Raji (cell line): Measurements from ENCODE around the gene P2RX3.

Experiments
- POLR2A ChIP-seq: IDR thresholded peaks from 2 replicates; pipeline ENCODE4 v1.6.1; 2011; ENCODE audit warnings: low read depth, low read length, control low read depth; ENCODE audit not compliant: insufficient read depth

The P2RX3 gene

DNA sequence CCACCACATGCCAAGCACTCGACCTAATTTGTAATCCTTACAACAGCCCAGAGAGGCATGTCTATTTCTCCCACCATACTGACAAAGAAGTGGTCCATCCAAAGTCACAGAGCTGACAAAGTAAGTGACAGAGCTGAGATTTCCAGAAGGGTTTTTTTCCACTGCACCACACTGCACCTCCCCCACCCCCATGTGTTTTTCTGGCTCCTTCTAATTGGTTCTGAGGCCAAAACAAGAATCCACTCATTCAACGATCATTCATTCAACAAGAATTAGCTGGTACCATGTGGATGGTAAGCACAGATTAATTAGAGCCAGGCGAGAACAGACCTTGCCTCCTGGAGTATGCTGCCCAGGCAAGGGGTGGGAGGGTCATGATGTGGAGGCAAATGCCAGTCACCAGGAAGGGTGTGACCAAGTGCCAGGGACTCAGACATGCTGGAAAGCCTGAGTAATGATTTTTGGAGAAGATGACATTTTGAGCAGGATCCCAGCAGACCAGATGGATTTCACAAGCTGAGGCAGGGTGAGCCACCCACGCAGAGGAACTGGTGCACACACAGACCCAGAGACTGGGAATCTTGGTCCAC lies 67.2 kb downstream of the P2RX3 start:
- no peak for TF ChIP-seq POLR2A

DNA sequence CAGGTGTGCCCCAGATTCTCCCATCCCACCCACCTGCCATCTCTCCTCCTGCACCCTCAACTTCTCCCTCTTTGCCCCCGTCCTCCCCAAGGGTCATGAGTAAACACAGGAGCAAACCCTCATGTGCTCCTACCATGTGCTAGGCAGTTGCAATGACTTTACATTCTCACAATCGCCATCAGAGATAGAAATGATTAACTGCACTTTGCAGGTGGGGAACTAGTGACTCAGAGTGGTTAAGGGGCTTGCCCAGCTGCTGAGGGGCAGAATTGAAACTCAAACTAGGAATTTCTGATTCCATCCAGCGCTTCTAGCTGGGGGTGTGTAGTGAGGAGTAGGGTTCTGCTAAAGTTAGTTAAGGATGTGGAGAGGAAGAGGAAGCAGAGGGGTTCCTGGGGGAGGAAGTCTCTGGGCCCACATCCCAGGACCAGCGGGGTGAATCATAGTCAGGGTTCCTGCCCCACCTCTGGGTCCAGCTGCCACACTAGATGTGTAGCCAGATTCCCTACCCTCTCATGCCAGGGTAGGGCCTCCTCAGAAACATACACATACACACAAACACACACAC lies 68.3 kb downstream of the P2RX3 start:
- TF ChIP-seq POLR2A: no peak

DNA sequence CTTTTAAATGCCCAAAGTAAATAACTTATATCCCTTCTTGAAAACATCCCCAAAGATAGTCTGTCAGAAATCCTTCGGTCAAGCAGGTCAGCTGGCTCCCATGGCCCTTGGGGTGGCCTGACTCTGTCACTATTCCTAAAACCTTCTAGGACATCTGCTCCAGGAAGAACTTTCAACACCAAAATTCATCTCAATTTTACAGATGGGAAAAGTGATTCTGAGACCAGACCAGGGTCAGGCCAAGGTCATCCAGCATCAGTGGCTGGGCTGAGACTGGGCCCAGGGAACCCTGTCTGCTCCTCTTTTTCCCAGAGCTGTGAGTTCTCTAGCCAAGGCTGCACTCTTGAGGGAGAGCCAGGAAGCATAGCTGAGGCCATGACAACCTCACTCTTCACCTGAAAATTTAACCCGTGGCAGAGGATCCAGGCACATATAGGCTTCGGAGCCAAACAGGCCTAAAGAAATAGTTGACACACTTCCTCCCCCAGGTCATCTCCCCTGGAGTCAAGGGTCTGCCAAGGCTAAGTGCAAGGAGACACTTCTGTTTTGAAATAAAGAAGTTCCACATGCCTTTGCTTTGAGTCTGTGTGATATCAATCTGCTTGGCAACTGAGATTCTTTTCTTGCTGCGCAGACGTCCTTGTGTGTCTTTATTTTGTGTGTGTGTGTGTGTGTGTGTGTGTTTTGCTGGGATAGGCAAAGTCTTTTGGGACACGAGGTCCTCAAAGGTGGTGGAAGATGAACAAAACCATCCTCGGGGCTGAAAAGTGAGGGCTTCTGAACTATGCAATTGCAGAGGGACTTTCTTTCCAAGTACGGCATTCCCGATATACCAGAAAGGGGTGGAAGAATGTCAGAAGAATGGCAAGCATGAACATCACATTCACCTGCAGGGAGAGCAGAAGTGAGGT lies 69.1 kb downstream of the P2RX3 start:
- TF ChIP-seq POLR2A: no peak

DNA sequence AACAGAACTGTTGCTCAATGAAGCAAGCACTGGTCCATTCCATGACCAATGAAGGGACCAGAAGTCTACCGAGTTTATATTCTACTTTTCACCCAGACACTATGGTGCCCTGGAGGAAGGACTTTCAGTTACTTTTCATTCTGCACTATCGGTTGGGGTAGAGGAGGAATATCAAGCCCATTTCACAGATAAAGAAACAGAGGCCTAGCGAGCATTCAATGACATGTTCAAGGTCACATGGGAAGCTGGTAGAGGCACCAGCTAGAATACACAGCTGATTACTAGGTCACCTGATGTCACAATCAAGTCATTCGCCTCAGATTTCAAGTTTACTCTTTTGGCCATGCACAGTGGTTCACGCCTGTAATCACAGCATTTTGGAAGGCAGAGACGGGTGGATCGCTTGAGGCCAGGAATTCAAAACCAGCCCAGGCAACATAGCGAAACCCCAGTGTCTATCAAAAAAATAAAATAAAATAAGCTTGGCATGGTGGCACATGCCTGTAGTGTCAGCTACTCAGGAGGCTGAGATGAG lies 69.9 kb downstream of the P2RX3 start:
- no peak for TF ChIP-seq POLR2A

- no peak for TF ChIP-seq POLR2A
These were observed 70.6 kb downstream of the P2RX3 start for GRCh38 chr11:57408771-57409170.

- TF ChIP-seq POLR2A: no peak
These were observed 71.4 kb downstream of the P2RX3 start for GRCh38 chr11:57409321-57410100.

- no peak for TF ChIP-seq POLR2A
These were observed 72.1 kb downstream of the P2RX3 start for GRCh38 chr11:57410287-57410686.

GRCh38 chr11:57413681-57414080 lies 75.5 kb downstream of the P2RX3 start:
- no peak for TF ChIP-seq POLR2A

GRCh38 chr11:57414612-57415212 lies 76.6 kb downstream of the P2RX3 start:
- no peak for TF ChIP-seq POLR2A

GRCh38 chr11:57416436-57416835 lies 78.3 kb downstream of the P2RX3 start:
- no peak for TF ChIP-seq POLR2A

- no peak for TF ChIP-seq POLR2A
These were observed 78.9 kb downstream of the P2RX3 start for GRCh38 chr11:57417056-57417455.

GRCh38 chr11:57418131-57418530 lies 80.0 kb downstream of the P2RX3 start:
- no peak for TF ChIP-seq POLR2A

GRCh38 chr11:57419146-57419545 lies 81.0 kb downstream of the P2RX3 start:
- no peak for TF ChIP-seq POLR2A

DNA sequence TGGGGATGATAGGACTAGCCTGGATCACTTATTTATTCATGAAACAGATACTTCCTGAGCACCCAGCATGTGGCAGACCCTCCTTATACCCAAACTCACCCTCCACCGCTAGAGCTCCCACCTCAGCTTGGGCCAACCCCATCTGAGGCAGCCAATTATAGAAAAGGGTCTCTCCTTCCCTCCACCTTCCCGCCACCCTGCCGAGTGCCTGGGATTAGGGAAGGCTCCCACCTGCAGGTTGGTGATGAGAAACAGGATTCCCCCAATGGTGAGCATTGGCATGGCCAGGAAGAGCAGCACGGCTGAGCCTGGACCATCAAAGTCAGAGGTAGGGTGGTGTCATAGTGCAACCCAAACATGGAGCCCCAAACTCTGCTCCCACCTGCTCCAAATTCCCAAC lies 82.9 kb downstream of the P2RX3 start:
- no peak for TF ChIP-seq POLR2A

- TF ChIP-seq POLR2A: no peak
These were observed 83.7 kb downstream of the P2RX3 start for GRCh38 chr11:57421805-57422204.
